ENCODE data around the gene CRAMP1.
"Not testable (repeated sequence)": the region's sequence is repeated elsewhere in the genome, so short reads cannot be mapped to it uniquely, and the experiment has no call there.

CRAMP1 gene

DNA sequence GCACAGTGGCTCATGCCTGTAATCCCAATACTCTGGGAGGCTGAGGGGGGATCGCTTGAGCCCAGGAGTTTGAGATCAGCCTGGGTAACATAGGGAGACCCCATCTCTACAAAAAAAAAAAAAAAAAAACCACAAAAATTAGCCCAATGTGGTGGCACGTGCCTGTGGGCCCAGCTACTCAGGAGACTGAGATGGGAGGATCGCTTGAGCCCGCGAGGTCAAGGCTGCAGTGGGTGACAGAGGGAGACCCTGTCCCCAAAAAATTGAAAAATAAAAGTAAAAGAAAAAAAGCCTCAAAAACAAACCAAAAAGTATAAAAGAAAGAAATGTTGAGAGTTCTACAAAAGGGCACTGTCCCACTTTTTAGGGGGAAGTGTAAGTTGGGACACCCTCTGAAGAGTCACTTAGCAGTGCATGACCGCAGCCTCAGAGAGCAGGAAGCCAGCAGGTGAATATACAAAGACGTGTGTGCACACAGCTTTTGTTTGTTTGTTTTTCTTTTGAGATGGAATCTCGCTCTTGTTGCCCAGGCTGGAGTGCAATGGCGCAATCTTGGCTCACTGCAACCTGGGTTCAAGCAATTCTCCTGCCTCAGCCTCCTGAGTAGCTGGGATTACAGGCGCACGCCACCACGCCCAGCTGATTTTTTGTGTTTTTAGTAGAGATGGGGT, 107.5 kb downstream of the CRAMP1 start:
- not testable (repeated sequence) for H3K4me3 ChIP-seq (ENCODE audit: low read length); H3K36me3 ChIP-seq (ENCODE audit: control insufficient read depth, insufficient read depth, low read length); H3K27ac ChIP-seq (ENCODE audit: low read depth, low read length); H3K4me1 ChIP-seq (ENCODE audit: control insufficient read depth, insufficient read depth, low read length); H3K27me3 ChIP-seq (ENCODE audit: control insufficient read depth, insufficient read depth, low read length); H3K9ac ChIP-seq (ENCODE audit: low read length)

DNA sequence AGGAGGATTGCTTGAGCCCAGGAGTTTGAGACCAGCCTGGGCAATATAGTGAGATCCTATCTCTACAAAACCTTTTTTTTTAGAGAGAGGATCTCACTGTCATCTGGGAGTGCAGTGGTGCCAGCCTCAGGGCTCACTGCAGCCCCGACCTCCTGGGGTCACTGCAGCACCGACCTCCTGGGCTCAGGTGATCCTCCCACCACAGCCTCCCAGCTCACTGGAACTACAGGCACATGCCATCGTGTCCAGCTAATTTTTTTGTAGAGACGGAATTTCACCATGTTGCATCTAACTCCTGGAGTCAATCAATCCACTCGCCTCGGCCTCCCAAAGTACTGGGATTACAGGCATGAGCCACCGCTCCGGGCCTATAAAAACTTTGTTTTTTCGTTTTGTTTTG, 109.2 kb downstream of the CRAMP1 start:
- Histone ChIP-seq H3K27me3 (ENCODE audit: control insufficient read depth, insufficient read depth, low read length) (no peaks in the 10 kb centered on the region), H3K4me3 (ENCODE audit: low read length) (no peak overlapping the region), H3K27ac (ENCODE audit: low read depth, low read length) (no peak overlapping the region), H3K4me1 (ENCODE audit: control insufficient read depth, insufficient read depth, low read length) (no peaks in the 10 kb centered on the region), H3K36me3 (ENCODE audit: control insufficient read depth, insufficient read depth, low read length) (peaks cover 5% of the 10 kb centered on the region), H3K9ac (ENCODE audit: low read length) (no peak overlapping the region)

DNA sequence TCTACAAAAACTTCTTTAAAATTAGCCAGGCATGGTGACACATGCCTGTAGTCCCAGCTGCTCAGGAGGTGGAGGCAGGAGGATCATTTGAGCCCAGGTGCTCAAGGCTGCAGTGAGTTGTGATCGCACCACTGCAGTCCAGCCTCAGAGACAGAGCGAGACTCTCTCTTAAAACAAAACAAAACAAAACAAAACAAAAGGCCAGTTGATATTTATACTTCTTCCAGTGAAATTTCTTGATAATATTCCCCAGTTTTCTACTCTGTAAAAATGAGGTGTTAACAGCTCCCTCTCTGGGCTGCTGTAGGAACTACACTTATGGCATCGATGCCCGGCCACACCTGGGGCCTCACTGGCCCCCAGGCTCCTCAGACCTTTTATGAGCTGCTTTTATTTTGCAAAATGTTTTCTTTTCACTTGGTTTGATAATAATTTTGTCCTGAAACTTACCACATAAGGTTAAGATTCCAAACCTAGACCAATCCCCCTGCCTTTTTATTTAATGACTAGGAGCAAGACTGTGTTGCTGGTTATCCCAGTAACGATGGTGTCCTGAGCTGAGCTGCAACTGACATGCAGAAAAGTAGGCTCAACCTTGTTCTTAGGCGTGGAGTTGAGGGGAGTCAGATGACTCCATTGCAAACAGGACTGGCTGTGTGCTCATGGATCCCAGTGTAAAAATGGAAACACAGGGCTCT, 111.4 kb downstream of the CRAMP1 start:
- Histone ChIP-seq H3K4me3 (ENCODE audit: low read length) (no peak overlapping the region), H3K27me3 (ENCODE audit: control insufficient read depth, insufficient read depth, low read length) (no peaks in the 10 kb centered on the region), H3K4me1 (ENCODE audit: control insufficient read depth, insufficient read depth, low read length) (no peaks in the 10 kb centered on the region), H3K36me3 (ENCODE audit: control insufficient read depth, insufficient read depth, low read length) (peaks cover 14% of the 10 kb centered on the region), H3K9ac (ENCODE audit: low read length) (no peak overlapping the region), H3K27ac (ENCODE audit: low read depth, low read length) (no peak overlapping the region)

DNA sequence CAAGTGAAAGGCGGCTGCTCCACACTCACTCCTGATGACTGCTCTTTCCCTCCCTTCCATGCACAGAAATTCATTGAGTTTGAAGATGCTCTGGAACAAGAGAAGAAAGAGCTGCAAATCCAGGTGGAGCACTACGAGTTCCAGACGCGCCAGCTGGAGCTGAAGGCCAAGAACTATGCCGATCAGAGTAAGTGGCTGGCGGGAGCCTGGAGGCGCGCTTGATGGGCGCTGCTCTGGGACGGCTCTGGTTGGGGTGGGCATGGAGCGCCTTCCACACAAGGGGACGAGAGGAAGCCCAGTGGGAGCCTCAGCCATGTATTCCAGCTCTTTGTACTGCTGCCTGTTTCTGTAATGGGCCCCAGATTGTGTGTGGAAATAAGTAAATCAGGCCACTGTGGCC, 112.3 kb downstream of the CRAMP1 start:
- Histone ChIP-seq H3K9ac (ENCODE audit: low read length) (no peak overlapping the region), H3K4me1 (ENCODE audit: control insufficient read depth, insufficient read depth, low read length) (no peaks in the 10 kb centered on the region), H3K4me3 (ENCODE audit: low read length) (no peak overlapping the region), H3K36me3 (ENCODE audit: control insufficient read depth, insufficient read depth, low read length) (peaks cover 17% of the 10 kb centered on the region), H3K27ac (ENCODE audit: low read depth, low read length) (no peak overlapping the region), H3K27me3 (ENCODE audit: control insufficient read depth, insufficient read depth, low read length) (no peaks in the 10 kb centered on the region)

DNA sequence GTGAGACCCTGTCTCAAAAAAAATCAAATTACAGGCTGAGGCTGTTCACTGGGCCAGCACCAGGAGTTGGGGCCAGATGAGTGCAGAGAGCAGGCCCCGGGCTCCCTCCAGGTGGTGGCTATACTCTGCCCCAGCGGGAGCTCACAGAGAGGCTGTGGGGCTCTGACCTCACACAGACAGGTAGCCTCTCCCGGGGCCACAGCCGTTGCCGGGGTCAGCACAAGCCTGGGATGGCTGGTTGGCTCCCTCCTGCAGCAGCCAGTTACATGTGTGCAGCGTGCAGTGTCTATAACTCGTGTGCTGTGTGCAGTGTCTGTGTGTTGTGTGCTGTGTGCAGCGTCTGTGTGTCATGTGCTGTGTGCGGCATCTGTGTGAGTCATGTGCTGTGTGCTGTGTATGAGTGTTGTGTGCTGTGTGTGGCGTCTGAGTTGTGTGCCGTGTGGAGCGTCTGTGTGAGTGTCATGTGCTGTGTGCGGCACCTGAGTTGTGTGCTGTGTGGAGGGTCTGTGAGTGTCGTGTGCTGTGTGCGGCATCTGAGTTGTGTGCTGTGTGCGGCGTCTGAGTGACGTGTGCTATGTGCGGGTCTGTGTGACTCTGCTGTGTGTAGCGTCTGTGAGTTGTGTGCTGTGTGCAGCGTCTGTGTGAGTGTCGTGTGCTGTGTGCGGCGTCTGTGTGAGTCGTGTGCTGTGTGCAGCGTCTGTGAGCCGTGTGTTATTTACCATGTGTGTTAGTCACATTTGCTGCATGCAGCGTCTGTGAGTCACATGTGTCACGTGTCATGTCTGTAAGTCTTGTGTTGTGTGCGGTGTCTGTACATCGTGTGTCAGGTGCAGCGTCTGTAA, 114.7 kb downstream of the CRAMP1 start:
- Histone ChIP-seq H3K4me1 (ENCODE audit: control insufficient read depth, insufficient read depth, low read length) (no peaks in the 10 kb centered on the region), H3K27me3 (ENCODE audit: control insufficient read depth, insufficient read depth, low read length) (no peaks in the 10 kb centered on the region), H3K36me3 (ENCODE audit: control insufficient read depth, insufficient read depth, low read length) (peaks cover 17% of the 10 kb centered on the region), H3K27ac (ENCODE audit: low read depth, low read length) (no peak overlapping the region), H3K9ac (ENCODE audit: low read length) (no peak overlapping the region), H3K4me3 (ENCODE audit: low read length) (no peak overlapping the region)

All from rectal smooth muscle tissue (tissue), 1 donor.